NCI-H187 (cell line): Measurements from ENCODE around the gene CCDC149.
"Not testable (repeated sequence)": the region's sequence is repeated elsewhere in the genome, so short reads cannot be mapped to it uniquely, and the experiment has no call there.

Experiments used
- DNase-seq, 2 experiments: peaks; one replicate each; lab custom pipeline; 2025; lab: John Stamatoyannopoulos, UW

CCDC149 gene

DNA sequence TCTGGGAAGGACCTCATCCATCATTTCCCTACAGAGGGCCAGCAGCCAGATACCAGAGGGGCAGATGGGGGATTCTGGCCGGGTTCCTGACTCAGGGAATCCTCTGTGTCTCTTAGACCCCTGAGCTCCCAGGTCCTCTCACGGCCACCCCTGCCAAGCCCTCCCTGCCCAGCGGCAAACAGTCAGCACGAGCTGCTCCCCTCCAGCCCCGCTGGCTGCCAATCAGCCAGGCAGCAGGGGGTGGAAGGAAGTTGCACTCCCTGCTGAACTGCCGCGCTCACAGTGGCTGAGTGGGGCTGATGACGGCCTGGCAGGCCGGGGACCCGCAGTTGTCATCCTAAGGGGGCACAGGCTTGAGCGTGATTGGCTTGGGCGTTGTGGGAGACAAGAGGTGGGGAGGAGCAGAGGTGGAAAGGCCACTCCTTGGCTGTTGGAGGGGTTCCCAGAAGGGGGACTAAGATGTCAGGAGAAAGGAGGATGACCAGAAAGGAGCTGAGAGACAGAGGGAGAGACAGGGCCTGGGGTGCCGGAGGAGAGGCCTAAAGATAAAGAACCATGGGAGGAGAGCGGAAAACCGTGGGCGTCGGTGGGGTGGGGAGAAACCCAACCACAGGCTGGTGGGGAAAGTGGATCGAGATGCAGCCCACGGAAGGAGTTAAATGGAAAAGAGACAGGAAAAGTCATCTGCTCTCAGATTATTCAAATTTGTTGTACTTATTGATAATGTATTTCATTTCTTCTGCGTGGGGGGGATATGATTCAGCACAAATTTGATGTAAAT lies 4.4 kb upstream of the CCDC149 start:
- DNase-seq, result no peak

DNA sequence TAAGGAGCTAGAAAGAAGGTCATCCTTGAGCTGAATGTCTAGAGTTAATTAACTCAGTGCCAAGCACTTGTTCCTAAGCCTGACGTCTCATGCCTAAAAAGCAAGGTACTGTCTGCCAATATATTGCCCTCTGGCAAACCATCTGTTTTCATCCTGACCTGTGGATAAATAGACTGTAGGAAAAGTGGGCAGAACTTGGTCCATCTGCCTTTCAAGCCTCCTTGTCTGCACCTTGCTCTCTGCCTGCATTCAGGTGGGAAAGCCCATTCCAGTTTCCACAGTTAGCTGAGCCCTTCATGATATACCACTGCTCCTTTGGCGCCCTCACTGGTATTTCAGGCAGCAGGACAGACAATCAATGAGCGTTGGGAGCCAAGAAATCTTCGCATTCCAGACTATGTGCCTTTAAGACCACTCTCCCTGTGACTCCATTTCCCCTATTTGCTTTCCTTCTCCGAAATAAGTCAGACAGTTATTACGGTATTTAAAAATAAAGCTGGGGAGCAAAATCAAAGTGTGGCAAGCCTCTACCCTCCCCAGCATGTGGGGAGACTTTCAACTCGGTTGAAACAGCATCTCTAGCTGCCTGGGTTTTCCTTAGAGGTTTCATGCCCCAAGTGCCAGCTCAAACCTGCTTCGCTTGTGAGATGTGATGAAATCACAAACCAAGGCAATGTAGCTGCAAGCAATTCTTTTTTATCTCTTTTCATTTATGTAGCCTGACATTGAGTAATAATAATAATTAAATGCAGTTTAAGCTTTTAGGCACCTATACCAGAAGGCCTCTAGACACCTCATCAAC lies 2.5 kb upstream of the CCDC149 start:
- DNase-seq, result no peak

DNA sequence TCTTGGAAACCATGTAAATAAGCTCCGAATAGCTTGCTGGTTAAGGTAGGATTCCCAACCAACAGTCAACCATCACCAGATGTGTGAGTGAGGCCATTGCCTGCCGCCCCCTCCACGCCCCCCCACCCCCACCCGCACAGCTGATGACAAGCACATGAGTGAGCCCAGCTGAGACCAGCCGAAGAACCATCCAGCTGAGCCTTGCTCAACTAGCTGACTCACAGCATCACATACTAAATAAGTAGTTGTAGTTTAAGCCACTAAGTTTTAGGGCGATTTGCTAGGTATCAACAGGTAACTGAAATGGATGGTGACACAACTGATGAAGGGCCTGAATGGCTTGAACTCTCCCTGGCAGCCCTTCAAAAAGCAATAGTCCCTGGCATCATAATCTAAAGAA lies 1.6 kb upstream of the CCDC149 start:
- DNase-seq, result no peak

GRCh38 chr4:24913119-24913485 lies 260 bp upstream of the CCDC149 start:
- no peak for DNase-seq

DNA sequence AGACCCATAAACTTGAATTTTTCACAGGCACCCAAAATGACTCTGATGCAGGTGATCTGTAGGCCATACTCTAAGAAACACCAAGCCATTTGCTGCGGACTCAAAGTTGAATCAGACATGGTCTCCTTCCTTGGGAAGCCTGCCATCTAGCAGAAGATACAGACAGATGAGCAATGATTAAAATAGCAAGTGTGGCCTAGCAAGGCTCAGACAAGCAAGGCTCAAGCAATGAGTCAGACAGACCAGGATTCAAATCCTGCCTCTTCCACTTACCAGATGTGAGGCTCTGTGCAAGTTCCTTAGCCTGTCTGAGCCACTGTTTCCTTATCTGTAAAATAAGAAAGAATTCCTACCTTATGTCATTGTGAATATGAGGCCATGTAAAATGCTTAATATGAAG lies 2.3 kb downstream of the CCDC149 start:
- DNase-seq, result no peak

DNA sequence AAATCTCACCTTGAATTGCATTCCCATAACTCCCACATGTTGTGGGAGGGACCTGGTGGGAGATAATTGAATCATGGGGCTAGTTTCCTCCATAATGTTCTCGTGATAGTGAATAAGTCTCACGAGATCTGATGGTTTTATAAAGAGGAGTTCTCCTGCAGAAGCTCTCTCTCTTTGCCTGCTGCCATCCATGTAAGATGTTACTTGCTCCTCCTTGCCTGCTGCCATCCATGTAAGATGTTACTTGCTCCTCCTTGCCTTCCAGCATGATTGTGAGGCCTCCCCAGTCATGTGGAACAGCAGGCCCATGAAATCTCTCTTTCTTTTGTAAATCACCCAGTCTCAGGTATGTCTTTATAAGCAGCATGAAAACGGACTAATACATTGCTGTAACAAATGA lies 3.2 kb downstream of the CCDC149 start:
- DNase-seq, result not testable (repeated sequence)

- DNase-seq, result no peak
These were observed 15.2 kb downstream of the CCDC149 start for GRCh38 chr4:24897639-24898038.

DNA sequence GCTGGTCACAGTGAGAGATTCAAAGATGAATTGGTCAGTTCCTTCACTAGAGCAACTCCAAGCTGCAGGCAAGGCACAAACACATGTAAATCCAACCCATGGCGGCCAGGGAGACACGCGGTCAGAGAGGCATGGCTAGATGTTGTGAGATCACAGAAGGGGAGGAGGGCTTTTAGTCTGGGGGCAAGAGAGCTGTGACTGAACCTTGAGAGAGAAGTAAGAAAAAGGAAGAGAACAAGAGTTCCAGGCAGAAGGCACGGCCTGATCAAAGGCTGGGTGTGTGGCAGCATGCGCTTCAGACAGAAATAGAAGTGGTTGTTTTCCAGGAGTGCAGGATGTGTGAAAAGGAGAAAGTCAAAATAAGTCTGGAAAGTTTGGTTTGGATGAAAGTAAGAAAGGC lies 15.9 kb downstream of the CCDC149 start:
- DNase-seq, result no peak

GRCh38 chr4:24896056-24896455 lies 16.8 kb downstream of the CCDC149 start:
- DNase-seq, result no peak

- DNase-seq, result no peak
These were observed 17.4 kb downstream of the CCDC149 start for GRCh38 chr4:24895461-24895860.

GRCh38 chr4:24894846-24895245 lies 18.0 kb downstream of the CCDC149 start:
- DNase-seq, result no peak

GRCh38 chr4:24894243-24894642 lies 18.6 kb downstream of the CCDC149 start:
- DNase-seq, result no peak

GRCh38 chr4:24892778-24893177 lies 20.1 kb downstream of the CCDC149 start:
- DNase-seq, result no peak

- no peak for DNase-seq
These were observed 20.6 kb downstream of the CCDC149 start for GRCh38 chr4:24892278-24892677.

DNA sequence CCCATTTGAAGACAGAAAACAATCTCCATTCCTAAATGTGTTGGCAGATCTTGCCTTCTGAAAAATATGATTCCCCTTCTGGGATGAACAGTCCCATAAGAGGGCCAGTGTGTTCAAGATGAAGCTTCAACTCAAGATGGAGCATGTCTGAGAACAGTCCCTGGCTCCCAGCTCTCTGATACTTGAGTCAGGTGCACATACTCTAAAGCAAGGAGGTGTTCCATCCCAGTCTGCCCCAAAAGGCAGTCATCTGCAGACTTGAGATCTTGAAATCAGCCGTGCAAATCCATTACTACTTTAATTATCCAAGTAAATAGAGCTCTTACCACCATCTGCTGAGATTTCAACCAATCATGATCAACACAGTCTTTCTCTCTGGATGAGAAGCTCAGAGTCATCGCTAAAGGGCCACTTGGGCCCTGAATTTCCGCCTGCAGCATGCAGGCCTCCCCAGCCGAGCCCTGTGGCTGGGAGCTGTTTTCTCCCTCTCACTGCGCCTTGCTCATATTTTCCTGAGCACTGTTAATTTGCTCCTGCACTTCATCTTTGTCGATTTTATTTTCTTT lies 22.2 kb downstream of the CCDC149 start:
- peak; percentile 90 to 92 for DNase-seq

- DNase-seq, result no peak
These were observed 22.9 kb downstream of the CCDC149 start for GRCh38 chr4:24889991-24890390.

DNA sequence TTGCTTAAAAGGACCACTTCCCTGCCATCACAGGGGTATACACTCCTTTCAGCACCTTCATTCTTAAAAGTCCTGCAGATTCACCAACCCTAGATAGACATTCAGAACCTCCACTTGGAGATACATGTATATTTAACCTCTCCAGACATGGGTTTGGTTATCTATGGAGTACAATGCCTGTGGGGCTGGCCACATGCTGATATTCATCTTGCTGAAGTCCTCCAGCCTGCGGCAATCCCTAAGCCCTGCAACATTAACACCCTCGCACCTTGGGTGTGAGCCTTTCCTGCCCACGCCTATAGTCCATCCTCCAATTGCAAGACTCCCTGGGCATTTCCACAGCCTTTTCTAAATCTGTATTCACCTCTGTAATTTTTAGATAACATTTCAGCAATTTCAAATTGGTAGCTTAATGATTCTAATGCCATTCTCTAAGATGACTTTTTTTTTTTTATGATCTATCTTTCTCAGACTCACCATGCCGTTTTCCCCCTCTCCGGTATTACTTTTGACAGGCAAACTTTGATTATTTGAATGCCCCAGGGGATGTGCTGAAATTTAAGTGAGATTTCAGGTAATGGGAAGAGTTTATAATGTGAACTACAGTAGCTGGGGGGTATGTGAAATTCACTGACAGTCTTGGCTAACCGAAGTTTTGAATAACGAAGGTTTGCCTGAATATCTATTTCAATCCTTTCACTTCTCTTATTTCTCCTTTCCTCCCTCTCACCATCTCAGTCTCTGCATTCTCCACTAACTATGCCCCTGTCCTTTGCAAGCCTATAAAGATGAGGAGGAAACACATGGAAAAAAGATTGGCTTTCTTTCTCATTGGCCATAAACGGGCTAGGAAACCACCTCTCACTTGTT lies 24.1 kb downstream of the CCDC149 start:
- no peak for DNase-seq

GRCh38 chr4:24887881-24888430 lies 24.9 kb downstream of the CCDC149 start:
- peak; percentile 52 to 86 for DNase-seq

DNA sequence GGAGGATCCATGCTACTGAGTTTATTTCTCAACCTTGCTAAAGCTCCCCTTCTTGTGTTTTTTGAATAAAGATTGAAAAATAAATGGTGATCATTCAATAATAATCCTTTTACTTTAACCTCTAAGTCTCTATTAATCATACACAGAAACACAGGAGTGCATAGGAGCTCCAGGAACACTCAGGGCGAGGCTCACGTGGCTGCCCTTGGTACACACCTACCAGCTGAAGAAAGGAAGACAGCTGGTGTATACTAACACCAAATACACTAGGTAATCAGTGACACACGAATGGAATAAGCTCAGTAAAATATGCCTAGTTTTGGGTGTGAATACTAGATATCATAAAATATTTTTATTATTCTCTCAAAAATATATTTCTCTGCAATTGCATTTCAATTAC lies 26.2 kb downstream of the CCDC149 start:
- DNase-seq, result no peak

GRCh38 chr4:24885342-24885741 lies 27.5 kb downstream of the CCDC149 start:
- DNase-seq, result peak in 1 of 2 experiments; percentile 55

DNA sequence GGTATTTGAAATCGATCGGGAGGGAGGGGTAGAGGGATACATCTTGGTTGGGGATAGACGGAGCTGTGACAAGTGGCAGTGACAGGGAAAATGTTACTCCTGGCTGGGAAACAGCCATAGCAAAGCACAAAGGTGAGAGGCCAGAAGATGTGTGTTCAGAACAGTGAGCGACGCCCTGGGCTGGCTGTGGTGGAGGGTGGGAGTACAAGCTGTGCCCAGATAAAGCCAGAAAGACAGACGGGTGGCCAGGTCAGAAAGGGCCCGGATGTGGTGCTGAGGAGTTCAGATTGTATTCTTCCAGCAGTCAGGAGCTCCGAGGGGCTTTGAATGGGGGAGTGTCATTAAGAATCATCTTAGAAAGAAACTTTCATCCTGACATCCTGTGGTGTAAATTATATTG lies 27.9 kb downstream of the CCDC149 start:
- no peak for DNase-seq
